GM13976 (cell line): Measurements from ENCODE around the gene DPYSL4.

ENCODE experiments used
- DNase-seq: peaks from one replicate; pipeline ENCODE4 v3.0.0; 2012; ENCODE audit warnings: low spot score
- CTCF ChIP-seq: IDR thresholded peaks from 2 replicates; pipeline ENCODE4 v1.5.1; 2012; ENCODE audit warnings: borderline replicate concordance, mild to moderate bottlenecking; ENCODE audit not compliant: insufficient read depth; ENCODE audit errors: extremely low read depth, missing control alignments, control extremely low read depth
- in situ Hi-C: fragments of 300-500 bp; cut with MboI; formaldehyde crosslinking; loops from one replicate; pipeline ENCODE4 v1.12.0; 2022; ENCODE audit warnings: low sequenced_read_pairs, mixed read lengths, inconsistent platforms; ENCODE audit not compliant: unreplicated experiment

DPYSL4 gene

GRCh38 chr10:132226586-132227405 lies 40.0 kb downstream of the DPYSL4 start:
- no peak for DNase-seq
- no peak for TF ChIP-seq CTCF
- in situ Hi-C loops = loop anchor here (10.0 kb wide), 2 partner anchors 118 to 228 kb away; no protein-coding TSS in a partner anchor

- TF ChIP-seq CTCF = no peak
- no peak for DNase-seq
- in situ Hi-C loops = loop anchor here (10.0 kb wide), 2 partner anchors 117 to 227 kb away; no protein-coding TSS in a partner anchor
Observed at GRCh38 chr10:132227851-132228390, 41.2 kb downstream of the DPYSL4 start.

- in situ Hi-C loops = loop anchor here (10.0 kb wide), 2 partner anchors 116 to 226 kb away; no protein-coding TSS in a partner anchor
Observed at GRCh38 chr10:132228616-132229015, 41.9 kb downstream of the DPYSL4 start.

GRCh38 chr10:132229096-132229495 lies 42.3 kb downstream of the DPYSL4 start:
- no peak for DNase-seq
- in situ Hi-C loops = loop anchor here (10.0 kb wide), 2 partner anchors 116 to 226 kb away; no protein-coding TSS in a partner anchor
- TF ChIP-seq CTCF = no peak

More at GRCh38 chr10:132228616-132229015, 41.9 kb downstream of the DPYSL4 start:
- TF ChIP-seq CTCF = no peak
- no peak for DNase-seq

GRCh38 chr10:132229834-132230556 lies 43.2 kb downstream of the DPYSL4 start:
- peak; percentile 84 for DNase-seq
- in situ Hi-C loops = loop anchor here (10.0 kb wide), 2 partner anchors 115 to 225 kb away; no protein-coding TSS in a partner anchor
- no peak for TF ChIP-seq CTCF

- in situ Hi-C loops = no loop called here
- TF ChIP-seq CTCF = no peak
- DNase-seq = no peak
Observed at GRCh38 chr10:132230557-132231210, 43.9 kb downstream of the DPYSL4 start.
